Measurements from ENCODE around the gene SLC6A4.
"Not testable (repeated sequence)": the region's sequence is repeated elsewhere in the genome, so short reads cannot be mapped to it uniquely, and the experiment has no call there.

Gene SLC6A4

GRCh38 chr17:30211371-30211770, 24.1 kb downstream of the SLC6A4 start:
- no peak for TF ChIP-seq CTCF (IDR thresholded peaks at IDR 0.05; ENCODE audit: borderline replicate concordance, insufficient read depth, low read depth, low read length)

GRCh38 chr17:30210901-30211300, 24.6 kb downstream of the SLC6A4 start:
- no peak overlapping the region for H3K4me3 ChIP-seq (ENCODE audit: low read depth, low read length)
- TF ChIP-seq CTCF (IDR thresholded peaks at IDR 0.05; ENCODE audit: borderline replicate concordance, insufficient read depth, low read depth, low read length), result no peak

More at GRCh38 chr17:30211371-30211770, 24.1 kb downstream of the SLC6A4 start:
- H3K4me3 ChIP-seq (ENCODE audit: low read depth, low read length), result no peak overlapping the region

DNA sequence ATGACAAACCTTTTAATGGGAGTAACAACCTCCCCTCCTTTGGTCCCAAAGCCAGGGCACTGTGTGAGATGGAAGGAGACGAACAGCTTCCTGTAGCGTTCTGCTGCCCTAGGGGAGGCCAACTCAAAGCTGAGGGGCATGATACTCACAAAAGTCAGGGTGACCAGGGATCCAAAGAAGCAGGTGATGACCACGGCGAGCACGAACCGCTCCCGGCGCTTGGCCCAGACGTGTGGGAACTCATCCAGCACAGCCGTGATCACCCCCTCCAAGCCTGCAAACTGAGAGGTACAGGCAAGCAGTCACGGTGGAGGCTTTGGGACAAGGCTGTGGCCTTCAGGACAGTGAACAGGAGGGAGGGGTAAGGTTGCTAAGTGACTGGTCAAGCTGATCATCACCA, 25.1 kb downstream of the SLC6A4 start:
- H3K4me3 ChIP-seq (ENCODE audit: low read depth, low read length), result no peak overlapping the region
- TF ChIP-seq CTCF (IDR thresholded peaks at IDR 0.05; ENCODE audit: borderline replicate concordance, insufficient read depth, low read depth, low read length), result no peak

DNA sequence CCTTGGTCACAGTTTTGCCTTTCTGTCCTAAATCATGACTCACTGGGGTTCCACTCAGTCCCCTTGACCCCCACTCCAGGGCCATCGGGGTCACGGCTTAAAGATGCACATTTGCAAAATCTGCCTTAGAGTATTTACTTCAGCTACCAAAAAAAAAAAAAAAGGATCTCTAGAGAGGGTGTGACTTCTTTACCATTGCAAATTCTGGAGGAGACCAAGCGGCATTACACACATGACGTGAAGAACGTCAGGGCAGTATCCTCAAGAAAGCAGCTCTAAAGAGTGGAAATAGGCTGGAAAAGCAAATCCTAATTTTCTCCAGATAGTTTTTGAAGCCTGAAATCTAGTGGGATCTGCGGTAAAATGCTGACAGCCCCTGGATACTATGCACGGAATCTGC, 25.6 kb downstream of the SLC6A4 start:
- TF ChIP-seq CTCF (IDR thresholded peaks at IDR 0.05; ENCODE audit: borderline replicate concordance, insufficient read depth, low read depth, low read length), result no peak
- no peak overlapping the region for H3K4me3 ChIP-seq (ENCODE audit: low read depth, low read length)

DNA sequence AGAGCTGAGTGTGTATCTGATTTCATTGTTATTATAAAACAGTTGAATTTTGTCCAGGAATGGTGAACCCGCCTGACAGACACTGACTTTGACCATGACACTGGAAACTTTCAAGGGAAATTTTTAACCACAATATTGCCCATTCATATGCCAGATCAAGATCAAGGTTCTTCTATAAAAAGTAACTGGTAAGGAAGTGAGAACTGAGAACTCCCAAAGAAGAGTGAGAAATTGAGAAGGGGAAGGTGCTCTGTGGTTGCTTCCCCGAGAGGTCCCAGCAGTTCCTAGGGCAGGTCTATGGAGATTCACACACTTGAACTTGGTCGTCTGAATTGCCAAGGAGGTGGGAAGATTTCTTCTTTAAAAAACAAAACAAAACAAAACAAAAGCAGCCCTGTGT, 27.3 kb downstream of the SLC6A4 start:
- no peak for TF ChIP-seq CTCF (IDR thresholded peaks at IDR 0.05; ENCODE audit: borderline replicate concordance, insufficient read depth, low read depth, low read length)
- no peak overlapping the region for H3K4me3 ChIP-seq (ENCODE audit: low read depth, low read length)

- TF ChIP-seq CTCF (IDR thresholded peaks at IDR 0.05; ENCODE audit: borderline replicate concordance, insufficient read depth, low read depth, low read length), result no peak
- H3K4me3 ChIP-seq (ENCODE audit: low read depth, low read length), result no peak overlapping the region
These were observed 27.8 kb downstream of the SLC6A4 start for GRCh38 chr17:30207655-30208054.

DNA sequence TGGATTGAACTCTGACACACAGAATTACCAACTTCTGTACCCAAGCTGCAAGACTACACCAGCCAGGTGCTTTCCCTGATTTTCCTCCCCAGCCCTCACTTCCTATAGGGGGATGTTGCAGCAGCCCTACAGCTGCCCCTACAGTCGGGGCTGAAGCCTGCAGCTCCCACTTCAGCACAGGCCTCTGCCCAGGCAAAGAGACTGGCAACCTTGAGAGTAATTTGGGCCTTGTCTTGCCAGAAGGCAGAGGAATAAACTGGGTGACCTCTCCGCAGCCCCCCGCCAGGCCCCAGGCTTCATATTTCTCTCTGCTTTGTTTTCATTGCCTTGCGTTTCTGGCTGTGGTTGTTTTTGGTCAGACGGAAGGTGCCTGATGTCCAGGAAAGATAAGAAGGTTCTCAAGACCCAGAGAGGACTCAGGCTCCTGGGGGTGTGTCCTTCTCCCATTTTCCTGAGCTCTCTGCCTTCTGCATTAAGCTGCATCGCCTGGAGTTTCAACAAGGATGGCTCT, 32.0 kb downstream of the SLC6A4 start:
- no peak overlapping the region for H3K4me3 ChIP-seq (ENCODE audit: low read depth, low read length)

GRCh38 chr17:30200656-30201055, 34.8 kb downstream of the SLC6A4 start:
- H3K4me3 ChIP-seq (ENCODE audit: low read depth, low read length), result not testable (repeated sequence)

More for the DNA sequence above, 32.0 kb downstream of the SLC6A4 start:
- TF ChIP-seq CTCF (IDR thresholded peaks at IDR 0.05; ENCODE audit: borderline replicate concordance, insufficient read depth, low read depth, low read length), result peak; percentile 34; the same call in 1 of the 2 replicates
